HepG2 (cell line): ENCODE results near the gene ZNF112. TPM values are rescaled to one million over a fixed set of nuclear protein-coding genes. Genes with fewer than 3 reads are reported as not detected.

Experiments
- FOXK2 ChIP-seq: fragments of 450-650 bp; IDR thresholded peaks from 2 replicates; pipeline ENCODE4 v1.6.1; 2016
- GATAD2A ChIP-seq: IDR thresholded peaks from 2 replicates; pipeline ENCODE4 v1.6.1; 2016
- GPN1 ChIP-seq: sonication (generic); formaldehyde crosslinking; IDR thresholded peaks from 2 replicates; pipeline ENCODE4 v1.5.1; 2020; ENCODE audit warnings: missing genetic modification reagents, borderline replicate concordance
- HNRNPK ChIP-seq: fragments of 200-400 bp; formaldehyde crosslinking; IDR thresholded peaks from 2 replicates; pipeline ENCODE4 v1.6.1; 2018; ENCODE audit warnings: low read length, low read depth, moderate library complexity, mild to moderate bottlenecking; ENCODE audit not compliant: poor library complexity, severe bottlenecking
- IRF2 ChIP-seq: IDR thresholded peaks from 2 replicates; pipeline ENCODE4 v1.6.1; 2018; ENCODE audit warnings: missing genetic modification reagents, missing compliant biosample characterization
- IRX3 ChIP-seq: sonication (generic); formaldehyde crosslinking; IDR thresholded peaks from 2 replicates; pipeline ENCODE4 v1.8.1; 2023; ENCODE audit warnings: mild to moderate bottlenecking, low read depth, missing genetic modification reagents, borderline replicate concordance
- MIER2 ChIP-seq: IDR thresholded peaks from 2 replicates; pipeline ENCODE4 v1.6.1; 2016; ENCODE audit warnings: missing biosample characterization, missing genetic modification reagents
- NR2F6 ChIP-seq, 2 experiments: IDR thresholded peaks; 2 replicates each; pipeline ENCODE4 v1.6.1; 2016; ENCODE audit warnings: antibody characterized with exemption in 1 of 2, mild to moderate bottlenecking in 1 of 2
- SETDB1 ChIP-seq: sonication (generic); formaldehyde crosslinking; IDR thresholded peaks from 2 replicates; pipeline ENCODE4 v1.5.1; 2020; ENCODE audit warnings: missing genetic modification reagents, mild to moderate bottlenecking, borderline replicate concordance
- SNAI1 ChIP-seq: sonication (generic); formaldehyde crosslinking; IDR thresholded peaks from 2 replicates; pipeline ENCODE4 v1.5.0; 2020; ENCODE audit warnings: mild to moderate bottlenecking, missing genetic modification reagents, borderline replicate concordance
- SNRNP70 ChIP-seq: fragments of 200-400 bp; formaldehyde crosslinking; IDR thresholded peaks from 2 replicates; pipeline ENCODE4 v1.6.1; 2017; ENCODE audit warnings: mild to moderate bottlenecking, low read depth, low read length, moderate library complexity
- SP2 ChIP-seq: sonication (generic); formaldehyde crosslinking; IDR thresholded peaks from 2 replicates; pipeline ENCODE4 v1.5.1; 2020; ENCODE audit warnings: mild to moderate bottlenecking, missing genetic modification reagents
- ZFP36L1 ChIP-seq: sonication (generic); formaldehyde crosslinking; IDR thresholded peaks from 2 replicates; pipeline ENCODE4 v1.8.0; 2022; ENCODE audit warnings: mild to moderate bottlenecking, missing genetic modification reagents, moderate library complexity
- ZMAT3 ChIP-seq: sonication (generic); formaldehyde crosslinking; conservative IDR thresholded peaks from 2 replicates; pipeline ENCODE4 v1.7.0; 2021; ENCODE audit warnings: missing genetic modification reagents
- ZNF232 ChIP-seq: sonication (generic); formaldehyde crosslinking; IDR thresholded peaks from 2 replicates; pipeline ENCODE4 v1.4.0; 2020; ENCODE audit warnings: missing genetic modification reagents, borderline replicate concordance
- ZNF282 ChIP-seq: fragments of 450-650 bp; IDR thresholded peaks from 2 replicates; pipeline ENCODE4 v1.6.1; 2018; ENCODE audit not compliant: partially characterized antibody
- ZNF451 ChIP-seq: sonication (generic); formaldehyde crosslinking; IDR thresholded peaks from 2 replicates; pipeline ENCODE4 v1.5.0; 2020; ENCODE audit warnings: mild to moderate bottlenecking, missing genetic modification reagents
- ZNF672 ChIP-seq: sonication (generic); formaldehyde crosslinking; IDR thresholded peaks from 2 replicates; pipeline ENCODE4 v1.8.1; 2022; ENCODE audit warnings: missing genetic modification reagents
- polyA plus RNA-seq, 8 experiments: library from polyadenylated mRNA; depleted of rRNA in 3 of 8; stranded (reverse) in 7 of 8; unstranded in 1 of 8; fragments of >200 nt; fragmentation: Illumina TruSeq in 4 of 8; extraction: Trizol in 4 of 8; gene quantifications; 2 replicates each; pipeline versions ENCODE4 v1.2.1 to v1.2.3, GENCODE V29; 2011 to 2016; ENCODE audit warnings: low read depth in 4 of 8, missing spikeins in 1 of 8, mixed read lengths in 1 of 8; ENCODE audit not compliant: insufficient read depth in 1 of 8
- total RNA-seq, 5 experiments: library from RNA; depleted of rRNA; stranded (reverse); fragments of >200 nt; fragmentation: Illumina TruSeq; extraction: Trizol; gene quantifications; 2 replicates each; pipeline ENCODE4 v1.2.3, GENCODE V29; 2016; ENCODE audit warnings: low read depth in 1 of 5
- TF ChIP-seq, protein P1 (sequence below): sonication (generic); formaldehyde crosslinking; IDR thresholded peaks from 2 replicates; pipeline ENCODE4 v1.5.0; 2020; ENCODE audit warnings: missing genetic modification reagents
- TF ChIP-seq, protein P2 (sequence below): sonication (generic); formaldehyde crosslinking; IDR thresholded peaks from 2 replicates; pipeline ENCODE4 v1.4.0; 2020; ENCODE audit warnings: missing genetic modification reagents
- TF ChIP-seq, protein P3 (sequence below): sonication (generic); formaldehyde crosslinking; IDR thresholded peaks from 2 replicates; pipeline ENCODE4 v1.5.0; 2020; ENCODE audit warnings: missing genetic modification reagents
- TF ChIP-seq, protein P4 (sequence below): sonication (generic); formaldehyde crosslinking; IDR thresholded peaks from 2 replicates; pipeline ENCODE4 v1.4.0; 2020; ENCODE audit warnings: missing genetic modification reagents
- TF ChIP-seq, protein P5 (sequence below): sonication (generic); formaldehyde crosslinking; IDR thresholded peaks from 2 replicates; pipeline ENCODE4 v1.5.0; 2020; ENCODE audit warnings: mild to moderate bottlenecking, missing genetic modification reagents, borderline replicate concordance

ZNF112 gene
- total and polyA plus RNA-seq, 2 of the 13 experiments (the other 11 are each of a cell fraction or from before 2014, with no cell fraction given): 1.8 to 3.6 TPM

DNA sequence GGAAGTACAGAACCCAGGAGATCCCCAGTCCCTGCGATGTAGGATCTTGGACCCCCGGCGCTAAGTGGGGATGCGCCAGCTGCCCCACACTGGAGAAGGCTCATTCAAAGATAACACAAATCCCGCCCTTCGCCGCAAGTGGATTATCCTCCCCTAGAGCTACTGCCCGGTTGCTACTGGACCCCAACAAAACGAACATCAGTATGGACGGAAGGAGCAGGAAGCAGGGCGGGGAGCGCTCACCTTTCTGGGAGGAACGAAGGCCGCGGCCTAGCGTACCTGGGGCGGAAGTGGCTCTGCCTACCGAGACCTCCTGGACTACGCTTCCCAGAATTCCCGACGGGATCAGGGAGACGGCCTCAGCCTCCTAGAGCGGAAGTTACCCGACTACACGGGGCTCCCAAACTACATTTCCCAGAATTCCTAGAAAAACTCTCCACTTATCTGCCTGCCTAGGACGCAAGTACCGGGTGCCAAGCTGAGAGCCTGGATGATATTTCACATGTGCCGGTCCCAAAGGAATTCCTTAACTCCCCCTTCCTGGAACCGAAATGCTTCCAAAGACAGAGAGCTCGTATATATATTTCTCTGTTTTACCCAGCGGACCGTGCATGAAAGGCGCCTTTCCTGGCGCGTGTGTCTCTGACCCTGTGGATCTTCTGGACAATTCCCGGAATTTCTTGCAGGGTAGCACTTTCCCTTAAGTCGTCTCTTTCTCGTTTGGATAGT is at the start of gene ZNF112 (continued):
- TF ChIP-seq, protein P1, sequence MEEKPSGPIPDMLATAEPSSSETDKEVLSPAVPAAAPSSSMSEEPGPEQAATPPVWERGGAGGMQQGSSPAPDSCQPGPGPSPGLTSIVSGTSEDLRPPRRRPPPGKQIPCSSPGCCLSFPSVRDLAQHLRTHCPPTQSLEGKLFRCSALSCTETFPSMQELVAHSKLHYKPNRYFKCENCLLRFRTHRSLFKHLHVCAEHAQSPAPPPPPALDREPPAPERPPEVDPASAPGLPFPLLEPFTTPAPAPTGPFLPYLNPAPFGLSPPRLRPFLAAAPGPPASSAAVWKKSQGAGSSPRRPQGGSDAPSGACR (CRISPR knock-in tag): 0 out of 2 replicates have a peak, but pooled peaks have one; percentile 52
- TF ChIP-seq ZNF232 (CRISPR knock-in tag) (peak; percentile 72; the same call in 1 of the 2 replicates), SETDB1 (CRISPR knock-in tag) (no peak), SNRNP70 (no peak), ZFP36L1 (CRISPR knock-in tag) (no peak), IRX3 (CRISPR knock-in tag) (no peak), SNAI1 (CRISPR knock-in tag) (no peak), NR2F6 (IDR thresholded peaks at IDR 0.05) (no peak), NR2F6 (CRISPR knock-in tag; IDR thresholded peaks at IDR 0.05) (0 out of 2 replicates have a peak, but pooled peaks have one; percentile 34), HNRNPK (no peak), FOXK2 (no peak), GPN1 (CRISPR knock-in tag) (no peak), ZNF451 (CRISPR knock-in tag) (0 out of 2 replicates have a peak, but pooled peaks have one; percentile 43), MIER2 (CRISPR knock-in tag) (0 out of 2 replicates have a peak, but pooled peaks have one; percentile 17), ZNF672 (CRISPR knock-in tag) (no peak), ZMAT3 (no peak), SP2 (CRISPR knock-in tag) (no peak; the same call in 1 of the 2 replicates), ZNF282 (no peak), GATAD2A (CRISPR knock-in tag) (no peak), IRF2 (CRISPR knock-in tag) (peak; percentile 97)
- TF ChIP-seq, protein P2, sequence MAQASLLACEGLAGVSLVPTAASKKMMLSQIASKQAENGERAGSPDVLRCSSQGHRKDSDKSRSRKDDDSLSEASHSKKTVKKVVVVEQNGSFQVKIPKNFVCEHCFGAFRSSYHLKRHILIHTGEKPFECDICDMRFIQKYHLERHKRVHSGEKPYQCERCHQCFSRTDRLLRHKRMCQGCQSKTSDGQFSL (CRISPR knock-in tag): no peak
- TF ChIP-seq, protein P3, sequence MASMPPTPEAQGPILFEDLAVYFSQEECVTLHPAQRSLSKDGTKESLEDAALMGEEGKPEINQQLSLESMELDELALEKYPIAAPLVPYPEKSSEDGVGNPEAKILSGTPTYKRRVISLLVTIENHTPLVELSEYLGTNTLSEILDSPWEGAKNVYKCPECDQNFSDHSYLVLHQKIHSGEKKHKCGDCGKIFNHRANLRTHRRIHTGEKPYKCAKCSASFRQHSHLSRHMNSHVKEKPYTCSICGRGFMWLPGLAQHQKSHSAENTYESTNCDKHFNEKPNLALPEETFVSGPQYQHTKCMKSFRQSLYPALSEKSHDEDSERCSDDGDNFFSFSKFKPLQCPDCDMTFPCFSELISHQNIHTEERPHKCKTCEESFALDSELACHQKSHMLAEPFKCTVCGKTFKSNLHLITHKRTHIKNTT (CRISPR knock-in tag): 0 out of 2 replicates have a peak, but pooled peaks have one; percentile 17
- TF ChIP-seq, protein P4, sequence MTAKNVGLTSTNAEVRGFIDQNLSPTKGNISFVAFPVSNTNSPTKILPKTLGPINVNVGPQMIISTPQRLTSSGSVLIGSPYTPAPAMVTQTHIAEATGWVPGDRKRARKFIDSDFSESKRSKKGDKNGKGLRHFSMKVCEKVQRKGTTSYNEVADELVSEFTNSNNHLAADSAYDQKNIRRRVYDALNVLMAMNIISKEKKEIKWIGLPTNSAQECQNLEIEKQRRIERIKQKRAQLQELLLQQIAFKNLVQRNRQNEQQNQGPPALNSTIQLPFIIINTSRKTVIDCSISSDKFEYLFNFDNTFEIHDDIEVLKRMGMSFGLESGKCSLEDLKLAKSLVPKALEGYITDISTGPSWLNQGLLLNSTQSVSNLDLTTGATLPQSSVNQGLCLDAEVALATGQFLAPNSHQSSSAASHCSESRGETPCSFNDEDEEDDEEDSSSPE (CRISPR knock-in tag): 0 out of 2 replicates have a peak, but pooled peaks have one; percentile 45
- TF ChIP-seq, protein P5, sequence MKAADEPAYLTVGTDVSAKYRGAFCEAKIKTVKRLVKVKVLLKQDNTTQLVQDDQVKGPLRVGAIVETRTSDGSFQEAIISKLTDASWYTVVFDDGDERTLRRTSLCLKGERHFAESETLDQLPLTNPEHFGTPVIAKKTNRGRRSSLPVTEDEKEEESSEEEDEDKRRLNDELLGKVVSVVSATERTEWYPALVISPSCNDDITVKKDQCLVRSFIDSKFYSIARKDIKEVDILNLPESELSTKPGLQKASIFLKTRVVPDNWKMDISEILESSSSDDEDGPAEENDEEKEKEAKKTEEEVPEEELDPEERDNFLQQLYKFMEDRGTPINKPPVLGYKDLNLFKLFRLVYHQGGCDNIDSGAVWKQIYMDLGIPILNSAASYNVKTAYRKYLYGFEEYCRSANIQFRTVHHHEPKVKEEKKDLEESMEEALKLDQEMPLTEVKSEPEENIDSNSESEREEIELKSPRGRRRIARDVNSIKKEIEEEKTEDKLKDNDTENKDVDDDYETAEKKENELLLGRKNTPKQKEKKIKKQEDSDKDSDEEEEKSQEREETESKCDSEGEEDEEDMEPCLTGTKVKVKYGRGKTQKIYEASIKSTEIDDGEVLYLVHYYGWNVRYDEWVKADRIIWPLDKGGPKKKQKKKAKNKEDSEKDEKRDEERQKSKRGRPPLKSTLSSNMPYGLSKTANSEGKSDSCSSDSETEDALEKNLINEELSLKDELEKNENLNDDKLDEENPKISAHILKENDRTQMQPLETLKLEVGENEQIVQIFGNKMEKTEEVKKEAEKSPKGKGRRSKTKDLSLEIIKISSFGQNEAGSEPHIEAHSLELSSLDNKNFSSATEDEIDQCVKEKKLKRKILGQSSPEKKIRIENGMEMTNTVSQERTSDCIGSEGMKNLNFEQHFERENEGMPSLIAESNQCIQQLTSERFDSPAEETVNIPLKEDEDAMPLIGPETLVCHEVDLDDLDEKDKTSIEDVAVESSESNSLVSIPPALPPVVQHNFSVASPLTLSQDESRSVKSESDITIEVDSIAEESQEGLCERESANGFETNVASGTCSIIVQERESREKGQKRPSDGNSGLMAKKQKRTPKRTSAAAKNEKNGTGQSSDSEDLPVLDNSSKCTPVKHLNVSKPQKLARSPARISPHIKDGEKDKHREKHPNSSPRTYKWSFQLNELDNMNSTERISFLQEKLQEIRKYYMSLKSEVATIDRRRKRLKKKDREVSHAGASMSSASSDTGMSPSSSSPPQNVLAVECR (CRISPR knock-in tag): peak; percentile 88; the same call in 1 of the 2 replicates
